ENCODE results near the gene ZNF277.
"Not testable (repeated sequence)": the region's sequence is repeated elsewhere in the genome, so short reads cannot be mapped to it uniquely, and the experiment has no call there.

The ZNF277 gene

DNA sequence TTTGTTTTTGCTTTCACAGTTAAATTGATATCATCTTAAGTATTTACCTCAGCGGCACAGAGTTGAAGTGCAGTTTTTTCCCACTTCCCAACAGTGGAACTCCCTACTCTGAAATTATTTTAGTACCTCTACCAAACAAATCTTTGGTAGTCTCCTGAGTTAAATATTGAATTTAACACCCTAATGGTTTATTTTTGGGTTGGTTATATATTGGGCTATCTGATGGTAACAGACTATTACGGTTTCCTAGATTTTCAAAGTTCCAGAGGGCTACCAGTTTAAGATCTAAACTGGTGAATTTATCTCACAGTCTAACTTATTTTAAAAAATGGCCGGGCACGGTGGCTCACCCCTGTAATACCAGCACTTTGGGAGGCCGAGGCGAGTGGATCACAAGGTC is 1.3 kb downstream of the ZNF277 start:
- DNase-seq, result no peak

GRCh38 chr7:112211348-112211907 is 4.9 kb downstream of the ZNF277 start:
- DNase-seq, result no peak

DNA sequence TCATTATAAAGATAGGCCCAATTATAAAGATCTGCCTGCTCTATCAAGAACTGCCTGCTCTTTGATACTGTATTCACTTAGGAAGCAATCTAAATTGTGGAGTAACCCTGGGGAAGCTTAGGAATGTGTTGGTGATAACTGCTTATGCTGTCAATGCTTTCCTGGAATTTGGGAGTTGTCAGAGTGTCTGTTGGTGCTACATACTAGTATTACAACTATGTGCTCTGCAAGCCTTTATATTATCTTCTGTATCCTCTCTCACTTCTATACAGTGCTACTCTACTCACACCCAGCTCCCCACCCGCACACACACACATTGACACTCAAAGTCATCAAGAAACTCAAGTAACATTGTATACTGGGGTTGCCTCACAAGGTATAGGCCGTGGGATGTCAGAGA is 6.1 kb downstream of the ZNF277 start:
- DNase-seq, result no peak

DNA sequence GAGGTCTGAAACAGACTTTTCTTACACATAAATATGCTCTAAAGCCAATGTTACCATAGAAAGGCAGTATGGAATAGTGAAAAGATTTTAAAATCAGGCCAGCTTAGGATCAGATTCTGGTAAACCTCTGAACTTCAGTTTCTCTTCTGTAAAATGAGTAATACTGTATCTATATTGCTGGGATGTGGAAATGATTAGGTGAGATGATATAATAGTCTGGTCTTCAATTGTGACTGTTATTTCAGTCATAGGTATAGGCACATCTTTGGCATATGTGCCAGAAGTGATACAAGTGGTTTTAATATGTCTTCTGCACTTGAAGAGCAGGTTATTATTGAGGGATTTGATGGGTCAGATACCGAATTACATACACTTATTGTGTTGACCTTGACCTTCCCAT is 7.2 kb downstream of the ZNF277 start:
- no peak for DNase-seq

GRCh38 chr7:112214268-112214667 is 7.8 kb downstream of the ZNF277 start:
- no peak for DNase-seq

DNA sequence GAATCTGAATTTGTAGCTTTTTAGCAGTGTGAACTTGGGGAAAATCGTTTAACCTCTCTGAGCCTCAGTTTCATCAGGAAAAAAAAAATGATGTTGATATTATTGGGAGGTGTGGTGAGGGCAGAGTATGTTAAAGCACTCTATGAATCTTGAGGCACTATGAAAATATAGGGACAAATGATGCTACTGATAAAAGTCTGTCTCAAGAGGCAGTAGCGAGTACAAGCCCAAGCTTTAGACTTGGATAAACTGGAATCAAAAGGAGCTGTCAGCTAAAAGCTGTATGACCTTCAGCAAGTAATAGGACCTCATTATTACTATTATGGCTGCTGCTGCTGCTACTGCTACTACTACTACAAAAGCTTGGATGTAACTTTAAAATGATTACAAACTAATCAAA is 8.4 kb downstream of the ZNF277 start:
- no peak for DNase-seq

GRCh38 chr7:112215787-112216186 is 9.3 kb downstream of the ZNF277 start:
- DNase-seq, result no peak

GRCh38 chr7:112220877-112221434 is 14.5 kb downstream of the ZNF277 start:
- DNase-seq, result no peak

DNA sequence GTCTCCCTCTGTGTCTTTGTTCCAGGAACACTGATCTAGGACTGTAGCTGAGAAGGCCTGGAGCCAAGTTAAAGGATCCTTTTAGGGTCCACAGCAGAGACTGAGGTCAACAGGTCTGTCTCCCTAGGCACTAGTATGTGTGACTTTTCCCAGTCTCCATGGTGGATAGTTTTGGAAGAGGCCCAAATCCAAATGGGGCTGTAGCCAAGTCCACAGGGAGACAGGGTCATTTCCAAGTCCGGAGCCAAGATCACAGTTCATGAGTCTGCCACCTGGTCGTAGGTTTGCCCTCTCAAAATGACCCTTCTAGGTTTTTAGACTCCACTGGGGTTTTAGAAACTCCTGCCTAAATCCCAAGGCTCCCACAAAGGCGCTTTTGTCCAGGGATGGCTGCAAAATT is 16.8 kb downstream of the ZNF277 start:
- DNase-seq, result no peak

DNA sequence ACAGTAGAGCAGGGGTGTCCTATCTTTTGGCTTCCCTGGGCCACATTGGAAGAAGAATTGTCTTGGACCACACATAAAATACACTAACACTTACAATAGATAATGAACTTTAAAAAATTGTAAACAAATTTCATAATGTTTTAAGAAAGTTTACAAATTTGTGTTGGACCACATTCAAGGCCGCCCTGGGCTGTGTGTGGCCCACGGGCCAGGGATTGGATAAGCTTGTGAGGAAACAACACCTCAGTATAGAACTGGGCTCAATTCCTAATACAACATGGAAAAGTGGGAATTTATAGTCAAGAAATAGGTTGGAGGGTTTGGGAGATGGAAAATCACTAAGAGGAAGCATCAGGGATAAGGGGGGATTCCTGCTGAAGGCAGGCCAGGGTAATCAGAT is 17.7 kb downstream of the ZNF277 start:
- no peak for DNase-seq

DNA sequence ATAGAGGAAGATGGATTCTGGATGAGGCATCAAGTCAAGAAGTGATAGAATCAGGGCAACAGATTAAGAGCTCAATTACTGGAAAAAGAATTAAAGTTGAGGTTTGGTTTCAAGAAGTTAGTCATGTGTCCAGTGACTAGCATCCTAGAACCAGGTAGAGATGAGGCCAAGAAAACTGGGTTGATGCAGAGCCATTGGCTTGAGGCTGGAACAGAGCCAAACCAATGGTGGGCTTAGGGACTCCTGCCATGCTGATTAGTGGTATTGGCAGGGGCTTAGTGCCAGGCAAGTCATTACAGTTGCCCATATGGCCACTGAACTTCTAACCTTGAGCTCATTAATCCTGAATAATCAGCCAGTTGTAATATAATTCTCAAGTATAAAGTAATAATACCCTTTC is 18.5 kb downstream of the ZNF277 start:
- DNase-seq, result peak in 1 of 58 donors; percentile 9

- DNase-seq, result no peak
Measured at GRCh38 chr7:112226701-112227276, 20.3 kb downstream of the ZNF277 start.

DNA sequence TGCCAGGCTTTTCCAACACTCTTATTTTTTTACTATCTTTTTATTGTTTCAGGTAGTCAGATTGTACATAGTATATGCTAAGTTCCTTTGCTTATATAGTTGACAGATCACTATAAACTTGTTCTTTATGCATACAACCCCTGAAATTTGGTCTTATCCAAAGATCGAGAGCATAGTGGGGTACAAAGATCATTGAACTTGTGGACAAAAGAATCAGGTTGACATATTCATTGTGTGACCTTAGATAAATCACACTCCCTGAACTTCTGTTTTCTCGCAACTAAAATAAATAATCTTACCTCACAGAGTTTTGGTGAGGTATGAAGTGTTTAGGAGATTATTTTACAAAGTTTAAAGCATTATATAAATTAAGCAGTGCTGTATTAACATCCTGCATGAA is 22.1 kb downstream of the ZNF277 start:
- DNase-seq, result no peak

DNA sequence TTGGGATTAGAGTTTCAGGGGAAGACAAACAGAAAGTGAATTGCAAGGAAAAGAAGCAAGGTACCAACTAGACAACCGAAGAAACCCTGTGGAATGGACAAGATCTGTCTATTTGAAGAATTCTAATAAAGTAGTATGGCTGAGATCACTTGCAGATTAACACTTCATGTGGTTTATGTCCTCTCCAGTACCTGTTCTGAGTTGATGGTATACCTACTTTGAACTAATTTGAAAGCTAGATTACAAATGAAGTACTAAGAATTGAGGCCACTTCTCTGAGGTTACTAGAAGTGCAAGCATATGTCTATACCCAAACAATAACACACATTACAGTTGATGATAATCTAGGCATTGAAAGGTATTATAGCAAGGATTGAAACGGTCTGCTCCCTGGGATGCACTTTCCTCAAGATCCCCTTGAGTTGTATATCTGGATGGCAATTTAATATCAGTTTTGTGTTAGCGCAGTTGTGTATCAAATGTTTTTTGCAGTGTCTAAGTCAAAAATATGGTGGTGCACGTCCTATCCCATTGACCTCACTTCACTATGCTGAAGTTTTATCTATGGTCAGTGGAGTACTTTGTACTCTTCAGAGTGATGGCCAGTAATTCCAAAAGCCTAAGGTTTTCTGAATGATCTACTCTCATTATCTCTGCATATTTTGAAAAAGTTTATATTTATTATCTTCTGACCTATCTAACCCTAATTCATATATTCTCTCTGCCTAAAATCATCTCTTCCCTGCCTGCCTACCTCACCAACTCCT is 25.9 kb downstream of the ZNF277 start:
- no peak for DNase-seq

- DNase-seq, result no peak
Measured at GRCh38 chr7:112233048-112233697, 26.7 kb downstream of the ZNF277 start.

DNA sequence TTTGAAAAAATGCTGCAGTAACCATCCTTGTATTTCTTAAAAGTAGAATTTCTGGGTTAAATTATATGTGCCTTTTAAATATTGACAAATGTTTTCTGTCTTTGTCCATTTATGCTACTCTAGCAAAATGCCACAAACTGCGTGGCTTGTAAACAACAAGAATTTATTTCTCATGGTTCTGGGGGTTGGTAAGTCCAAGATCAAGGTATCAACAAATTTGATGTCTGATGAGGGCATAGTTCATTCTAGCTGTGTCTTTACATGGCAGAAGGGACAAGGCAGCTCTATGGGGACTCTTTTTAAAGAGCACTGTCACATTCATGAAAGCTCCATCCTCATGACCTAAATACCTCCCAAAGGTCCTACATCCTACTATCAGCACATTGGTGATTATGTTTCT is 27.7 kb downstream of the ZNF277 start:
- no peak for DNase-seq

DNA sequence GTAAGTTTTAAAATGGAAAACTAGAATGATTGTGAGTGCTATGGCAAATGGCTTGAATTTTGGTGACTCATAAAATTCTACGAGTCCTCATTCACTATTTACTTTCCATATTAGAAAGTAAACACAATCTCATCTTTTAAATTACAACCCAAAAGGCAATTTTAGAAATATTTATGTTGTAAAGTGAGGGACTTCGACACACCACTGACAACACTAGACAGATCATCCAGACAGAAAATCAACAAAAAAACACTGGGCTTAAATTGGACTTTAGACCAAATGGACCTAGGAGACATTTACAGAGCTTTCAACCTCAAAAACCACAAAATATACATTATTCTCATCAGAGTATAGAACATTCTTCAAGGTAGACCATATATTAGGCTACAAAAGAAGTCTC is 30.1 kb downstream of the ZNF277 start:
- DNase-seq, result no peak

- no peak for DNase-seq
Measured at GRCh38 chr7:112238330-112238729, 31.8 kb downstream of the ZNF277 start.

DNA sequence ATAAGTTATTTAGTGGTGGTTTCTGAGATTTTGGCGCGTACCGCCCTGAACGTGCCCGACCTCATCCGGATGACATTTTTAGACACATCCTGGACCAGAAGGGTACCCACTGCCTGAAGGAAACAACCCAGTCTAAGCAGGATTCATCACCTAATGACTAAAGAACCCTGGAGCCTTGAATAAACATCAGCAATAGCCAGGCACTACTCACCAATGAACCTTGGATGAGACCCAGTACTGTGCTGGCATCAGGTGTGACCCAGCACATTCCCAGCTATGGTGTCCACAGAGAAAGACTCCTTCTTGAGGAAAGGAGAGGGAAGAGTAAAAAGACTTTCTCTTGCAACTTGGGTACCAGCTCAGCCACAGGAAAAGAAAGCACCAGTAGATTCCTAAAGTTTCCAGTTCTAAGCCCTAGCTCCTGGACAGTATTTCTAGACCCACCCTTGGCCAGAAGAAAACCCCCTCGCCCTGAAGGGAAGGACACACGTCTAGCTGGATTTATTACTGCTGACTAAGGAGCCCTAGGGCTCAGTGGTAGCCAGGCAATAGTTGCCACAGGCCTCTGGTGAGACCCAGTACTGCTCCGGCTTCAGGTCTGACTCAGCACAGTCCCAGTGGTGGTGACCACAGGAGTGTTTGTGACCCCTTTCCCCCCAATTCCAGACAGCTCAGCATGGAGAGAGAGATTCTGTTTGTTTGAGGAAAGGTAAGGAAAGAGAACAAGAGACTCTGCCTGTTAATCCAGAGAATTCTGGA is 32.5 kb downstream of the ZNF277 start:
- DNase-seq, result no peak

DNA sequence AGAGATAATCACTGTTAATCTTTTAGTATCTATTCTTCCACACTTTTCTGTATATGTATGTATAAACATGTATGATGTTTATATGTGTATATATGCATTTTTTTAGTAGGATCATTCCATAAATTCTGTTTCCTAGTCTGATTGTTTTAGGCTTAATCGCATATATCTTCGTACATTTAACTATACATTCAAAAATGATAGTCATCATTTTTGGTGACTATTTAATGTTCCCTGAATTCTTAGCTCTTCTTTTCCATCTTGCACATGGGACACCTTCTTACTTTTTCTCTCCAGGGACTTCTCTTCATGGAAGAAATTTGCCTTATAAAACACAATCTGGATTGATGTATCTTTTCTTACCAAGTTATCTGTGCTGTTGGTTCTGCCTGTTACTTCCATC is 42.1 kb downstream of the ZNF277 start:
- DNase-seq, result no peak

DNA sequence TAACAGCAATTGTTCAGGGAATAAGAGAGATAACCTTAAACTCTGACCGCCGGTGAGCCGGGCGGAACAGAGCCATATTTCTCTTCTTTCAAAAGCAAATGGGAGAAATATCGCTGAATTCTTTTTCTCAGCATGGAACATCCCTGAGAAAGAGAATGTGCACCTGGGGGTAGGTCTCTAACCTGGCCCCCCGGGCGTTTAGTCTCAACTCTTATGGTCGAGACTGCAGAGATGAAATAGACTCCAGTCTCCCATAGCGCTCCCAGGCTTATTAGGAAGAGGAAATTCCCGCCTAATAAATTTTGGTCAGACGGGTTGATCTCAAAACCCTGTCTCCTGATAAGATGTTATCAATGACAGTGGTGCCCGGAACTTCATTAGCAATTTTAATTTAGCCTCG is 43.5 kb downstream of the ZNF277 start:
- DNase-seq, result not testable (repeated sequence)

All from anterior cingulate cortex (tissue), 58 donors.